ENCODE results near the gene SIGLEC11.

The SIGLEC11 gene

GRCh38 chr19:49957262-49957915 lies 3.6 kb downstream of the SIGLEC11 start:
- no peaks in the 10 kb centered on the region for H3K27me3 ChIP-seq (ENCODE audit: insufficient read depth, low read length)
- H3K36me3 ChIP-seq (ENCODE audit: insufficient read depth, low read length), result no peaks in the 10 kb centered on the region
- no peak overlapping the region for H3K9ac ChIP-seq (ENCODE audit: low read depth, low read length)
- no peaks in the 10 kb centered on the region for H3K9me3 ChIP-seq (ENCODE audit: insufficient read depth, low read depth, low read length)
- H3K27ac ChIP-seq (ENCODE audit: low read depth, low read length), result no peak overlapping the region
- H3K4me1 ChIP-seq (ENCODE audit: insufficient read depth, low read length), result peaks cover 19% of the 10 kb centered on the region
- WGBS, result 89% methylated on average over 10 of the region's 10 CpGs
- H3K4me3 ChIP-seq (ENCODE audit: low read length), result no peak overlapping the region

DNA sequence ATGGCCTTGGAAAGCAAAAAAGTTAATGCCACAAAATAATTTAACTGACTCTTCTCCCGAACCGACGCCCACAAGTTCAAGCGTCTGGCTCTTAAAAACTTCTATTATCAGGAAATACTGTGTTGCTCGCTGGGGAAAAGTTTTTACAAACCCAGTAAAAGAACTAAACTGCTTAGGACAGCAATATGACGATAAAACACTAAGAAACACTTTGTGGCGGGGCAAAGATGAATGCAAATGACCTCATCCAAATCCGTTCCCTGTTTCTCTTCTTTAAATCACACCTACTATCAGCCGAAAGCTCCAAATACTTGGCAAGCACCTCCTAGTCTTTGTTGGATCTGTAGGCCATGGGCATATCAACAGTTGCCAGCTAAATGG lies 4.9 kb downstream of the SIGLEC11 start:
- Histone ChIP-seq H3K27ac (ENCODE audit: low read depth, low read length) (no peak overlapping the region), H3K27me3 (ENCODE audit: insufficient read depth, low read length) (no peaks in the 10 kb centered on the region), H3K4me1 (ENCODE audit: insufficient read depth, low read length) (peaks cover 19% of the 10 kb centered on the region), H3K9me3 (ENCODE audit: insufficient read depth, low read depth, low read length) (no peaks in the 10 kb centered on the region), H3K9ac (ENCODE audit: low read depth, low read length) (no peak overlapping the region), H3K4me3 (ENCODE audit: low read length) (no peak overlapping the region), H3K36me3 (ENCODE audit: insufficient read depth, low read length) (no peaks in the 10 kb centered on the region)
- 92% methylated on average over 9 of the region's 9 CpGs for WGBS

GRCh38 chr19:49954933-49955332 lies 6.0 kb downstream of the SIGLEC11 start:
- Histone ChIP-seq H3K9ac (ENCODE audit: low read depth, low read length) (no peak overlapping the region), H3K4me3 (ENCODE audit: low read length) (no peak overlapping the region), H3K36me3 (ENCODE audit: insufficient read depth, low read length) (no peaks in the 10 kb centered on the region), H3K27ac (ENCODE audit: low read depth, low read length) (no peak overlapping the region), H3K9me3 (ENCODE audit: insufficient read depth, low read depth, low read length) (no peaks in the 10 kb centered on the region), H3K27me3 (ENCODE audit: insufficient read depth, low read length) (no peaks in the 10 kb centered on the region), H3K4me1 (ENCODE audit: insufficient read depth, low read length) (peaks cover 19% of the 10 kb centered on the region)
- WGBS, result 89% methylated on average over 11 of the region's 11 CpGs

GRCh38 chr19:49954092-49954829 lies 6.7 kb downstream of the SIGLEC11 start:
- Histone ChIP-seq H3K4me1 (ENCODE audit: insufficient read depth, low read length) (peaks cover 19% of the 10 kb centered on the region), H3K27ac (ENCODE audit: low read depth, low read length) (no peak overlapping the region), H3K27me3 (ENCODE audit: insufficient read depth, low read length) (no peaks in the 10 kb centered on the region), H3K36me3 (ENCODE audit: insufficient read depth, low read length) (no peaks in the 10 kb centered on the region), H3K9ac (ENCODE audit: low read depth, low read length) (no peak overlapping the region), H3K9me3 (ENCODE audit: insufficient read depth, low read depth, low read length) (no peaks in the 10 kb centered on the region), H3K4me3 (ENCODE audit: low read length) (no peak overlapping the region)
- WGBS, result 62% methylated on average over 12 of the region's 12 CpGs

GRCh38 chr19:49953416-49953815 lies 7.6 kb downstream of the SIGLEC11 start:
- Histone ChIP-seq H3K36me3 (ENCODE audit: insufficient read depth, low read length) (no peaks in the 10 kb centered on the region), H3K9ac (ENCODE audit: low read depth, low read length) (no peak overlapping the region), H3K4me1 (ENCODE audit: insufficient read depth, low read length) (peaks cover 19% of the 10 kb centered on the region), H3K9me3 (ENCODE audit: insufficient read depth, low read depth, low read length) (no peaks in the 10 kb centered on the region), H3K4me3 (ENCODE audit: low read length) (no peak overlapping the region), H3K27ac (ENCODE audit: low read depth, low read length) (no peak overlapping the region), H3K27me3 (ENCODE audit: insufficient read depth, low read length) (no peaks in the 10 kb centered on the region)
- 80% methylated on average over 7 of the region's 7 CpGs for WGBS

DNA sequence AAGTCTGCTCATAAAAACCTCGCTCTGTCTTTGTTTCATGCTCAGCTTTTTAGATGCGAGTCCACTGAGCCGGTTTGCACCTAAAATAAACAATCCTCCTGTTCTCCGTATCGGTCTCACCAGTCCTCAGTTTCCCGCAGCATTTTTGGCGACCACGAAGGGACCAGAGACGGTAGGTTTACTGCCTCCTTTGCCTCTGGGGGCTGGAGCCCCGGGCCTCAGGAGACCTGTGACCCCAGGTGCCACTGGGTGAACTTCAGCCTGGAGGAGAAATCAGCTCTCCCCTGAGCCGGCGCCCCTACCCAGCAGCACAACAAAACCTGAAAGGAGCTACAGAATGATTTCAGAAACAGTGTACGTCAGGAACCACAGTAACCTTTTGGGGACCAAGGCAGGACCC lies 8.1 kb downstream of the SIGLEC11 start:
- Histone ChIP-seq H3K4me1 (ENCODE audit: insufficient read depth, low read length) (peaks cover 19% of the 10 kb centered on the region), H3K4me3 (ENCODE audit: low read length) (no peak overlapping the region), H3K36me3 (ENCODE audit: insufficient read depth, low read length) (no peaks in the 10 kb centered on the region), H3K9ac (ENCODE audit: low read depth, low read length) (no peak overlapping the region), H3K9me3 (ENCODE audit: insufficient read depth, low read depth, low read length) (no peaks in the 10 kb centered on the region), H3K27me3 (ENCODE audit: insufficient read depth, low read length) (no peaks in the 10 kb centered on the region), H3K27ac (ENCODE audit: low read depth, low read length) (no peak overlapping the region)
- WGBS, result 92% methylated on average over 13 of the region's 13 CpGs

DNA sequence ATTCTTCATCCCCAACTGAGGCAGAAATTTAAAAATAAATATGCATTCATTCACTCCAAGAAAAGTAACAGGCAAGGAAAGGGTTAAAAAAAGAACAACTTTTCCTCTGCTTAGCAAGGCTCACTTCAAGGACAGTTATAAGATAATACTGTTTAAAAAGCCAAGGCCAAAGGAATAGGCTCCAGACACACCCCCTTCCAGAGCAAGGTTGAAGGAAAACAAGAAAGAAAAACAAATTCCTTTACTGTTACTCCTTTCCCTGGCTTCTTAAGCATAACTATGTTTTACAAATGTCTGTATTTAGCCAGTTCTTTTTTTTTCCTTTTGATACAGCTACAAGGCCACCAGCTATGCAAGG lies 8.5 kb downstream of the SIGLEC11 start:
- no peaks in the 10 kb centered on the region for H3K36me3 ChIP-seq (ENCODE audit: insufficient read depth, low read length)
- H3K9me3 ChIP-seq (ENCODE audit: insufficient read depth, low read depth, low read length), result no peaks in the 10 kb centered on the region
- H3K4me1 ChIP-seq (ENCODE audit: insufficient read depth, low read length), result peaks cover 19% of the 10 kb centered on the region
- no peak overlapping the region for H3K4me3 ChIP-seq (ENCODE audit: low read length)
- H3K27ac ChIP-seq (ENCODE audit: low read depth, low read length), result no peak overlapping the region
- no peak overlapping the region for H3K9ac ChIP-seq (ENCODE audit: low read depth, low read length)
- no peaks in the 10 kb centered on the region for H3K27me3 ChIP-seq (ENCODE audit: insufficient read depth, low read length)

- 96% methylated on average over 8 of the region's 9 CpGs for whole genome bisulfite sequencing
- Histone ChIP-seq H3K27me3 (ENCODE audit: insufficient read depth, low read length) (no peaks in the 10 kb centered on the region), H3K27ac (ENCODE audit: low read depth, low read length) (no peak overlapping the region)
These were observed 9.0 kb downstream of the SIGLEC11 start for GRCh38 chr19:49951806-49952478.

GRCh38 chr19:49950956-49951526 lies 9.9 kb downstream of the SIGLEC11 start:
- H3K9me3 ChIP-seq (ENCODE audit: insufficient read depth, low read depth, low read length), result no peaks in the 10 kb centered on the region
- H3K4me3 ChIP-seq (ENCODE audit: low read length), result no peak overlapping the region
- WGBS, result 89% methylated on average over 13 of the region's 13 CpGs
- H3K9ac ChIP-seq (ENCODE audit: low read depth, low read length), result no peak overlapping the region
- no peaks in the 10 kb centered on the region for H3K27me3 ChIP-seq (ENCODE audit: insufficient read depth, low read length)
- H3K27ac ChIP-seq (ENCODE audit: low read depth, low read length), result no peak overlapping the region
- peaks cover 13% of the 10 kb centered on the region for H3K4me1 ChIP-seq (ENCODE audit: insufficient read depth, low read length)
- H3K36me3 ChIP-seq (ENCODE audit: insufficient read depth, low read length), result no peaks in the 10 kb centered on the region

More at GRCh38 chr19:49951806-49952478, 9.0 kb downstream of the SIGLEC11 start:
- Histone ChIP-seq H3K9me3 (ENCODE audit: insufficient read depth, low read depth, low read length) (no peaks in the 10 kb centered on the region), H3K4me3 (ENCODE audit: low read length) (no peak overlapping the region), H3K4me1 (ENCODE audit: insufficient read depth, low read length) (peaks cover 14% of the 10 kb centered on the region), H3K9ac (ENCODE audit: low read depth, low read length) (no peak overlapping the region), H3K36me3 (ENCODE audit: insufficient read depth, low read length) (no peaks in the 10 kb centered on the region)

DNA sequence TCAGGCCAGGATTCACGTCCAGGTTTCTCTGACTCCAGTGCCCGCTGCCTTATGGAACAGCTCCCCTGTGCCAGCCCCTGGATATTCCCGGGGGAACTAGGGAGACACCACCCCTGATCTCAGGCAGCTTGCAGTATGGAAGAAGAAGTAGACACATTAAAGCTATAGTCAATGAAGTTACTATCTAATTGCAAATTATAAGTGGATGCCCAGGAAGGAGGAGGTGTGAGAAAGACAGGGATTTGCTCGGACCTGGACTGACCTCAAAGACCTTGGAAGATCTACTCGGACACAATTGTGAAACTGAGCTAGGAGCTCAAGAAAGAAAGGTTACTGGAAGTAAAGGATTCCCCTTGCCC lies 10.4 kb downstream of the SIGLEC11 start:
- Histone ChIP-seq H3K9ac (ENCODE audit: low read depth, low read length) (no peak overlapping the region), H3K4me3 (ENCODE audit: low read length) (no peak overlapping the region), H3K9me3 (ENCODE audit: insufficient read depth, low read depth, low read length) (no peaks in the 10 kb centered on the region), H3K36me3 (ENCODE audit: insufficient read depth, low read length) (no peaks in the 10 kb centered on the region), H3K27me3 (ENCODE audit: insufficient read depth, low read length) (no peaks in the 10 kb centered on the region), H3K4me1 (ENCODE audit: insufficient read depth, low read length) (peaks cover 13% of the 10 kb centered on the region), H3K27ac (ENCODE audit: low read depth, low read length) (no peak overlapping the region)
- 89% methylated on average over 5 of the region's 5 CpGs for WGBS

All from HUES64 (cell line).